Neural crest cell (in vitro differentiated cells): ENCODE results near the gene ADORA2A. TPM values are rescaled to one million over a fixed set of nuclear protein-coding genes. Genes with fewer than 3 reads are reported as not detected.

Experiments
- DNase-seq: peaks from one replicate; pipeline ENCODE4 v3.0.0; 2021; ENCODE audit warnings: low read depth, mixed read lengths, low spot score
- H3K27ac Mint-ChIP-seq: one replicate; pipeline ENCODE4 v1.8.0; 2021; ENCODE audit warnings: mild to moderate bottlenecking, mixed read lengths; ENCODE audit not compliant: unreplicated experiment
- H3K27me3 Mint-ChIP-seq: 2 replicates; pipeline ENCODE4 v1.8.0; 2021; ENCODE audit warnings: low read depth, mild to moderate bottlenecking, mixed read lengths
- H3K36me3 Mint-ChIP-seq: 2 replicates; pipeline ENCODE4 v1.8.0; 2021; ENCODE audit warnings: low read depth, mild to moderate bottlenecking, mixed read lengths
- H3K4me1 Mint-ChIP-seq: 2 replicates; pipeline ENCODE4 v1.8.0; 2021; ENCODE audit warnings: mixed read lengths
- H3K4me3 Mint-ChIP-seq: one replicate; pipeline ENCODE4 v1.8.0; 2021; ENCODE audit warnings: mild to moderate bottlenecking, mixed read lengths
- H3K9me3 Mint-ChIP-seq: 2 replicates; pipeline ENCODE4 v1.8.0; 2021; ENCODE audit warnings: mixed read lengths
- total RNA-seq: library from RNA; stranded (reverse); gene quantifications from 2 replicates; pipeline ENCODE4 v1.2.1, GENCODE V29; 2021
- TF ChIP-seq, protein P1 (sequence below): fragments of 200-600 bp; sonication (generic); conservative IDR thresholded peaks from 2 replicates; pipeline ENCODE4 v1.5.0; 2021; ENCODE audit warnings: antibody characterized with exemption, mild to moderate bottlenecking

Gene ADORA2A
- total RNA-seq, 1 donor from 2014 or later = 2.8 TPM

DNA sequence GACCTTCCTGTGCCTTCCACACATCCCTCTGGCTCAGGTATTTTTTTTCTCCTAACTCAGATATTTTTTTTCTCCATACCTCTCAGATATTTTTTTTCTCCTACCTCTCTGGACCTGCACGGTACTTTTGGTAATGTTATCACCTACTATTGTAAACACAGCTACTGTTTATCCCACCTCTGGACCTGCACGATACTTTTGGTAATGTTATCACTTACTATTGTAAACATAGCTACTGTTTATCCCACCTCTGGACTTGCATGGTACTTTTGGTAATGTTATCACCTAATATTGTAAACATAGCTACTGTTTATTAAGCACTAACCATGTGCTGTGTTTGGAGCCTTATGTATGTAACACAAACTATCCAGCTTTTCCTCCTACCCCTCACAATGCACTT, 55.6 kb downstream of the ADORA2A start:
- TF ChIP-seq, protein P1, sequence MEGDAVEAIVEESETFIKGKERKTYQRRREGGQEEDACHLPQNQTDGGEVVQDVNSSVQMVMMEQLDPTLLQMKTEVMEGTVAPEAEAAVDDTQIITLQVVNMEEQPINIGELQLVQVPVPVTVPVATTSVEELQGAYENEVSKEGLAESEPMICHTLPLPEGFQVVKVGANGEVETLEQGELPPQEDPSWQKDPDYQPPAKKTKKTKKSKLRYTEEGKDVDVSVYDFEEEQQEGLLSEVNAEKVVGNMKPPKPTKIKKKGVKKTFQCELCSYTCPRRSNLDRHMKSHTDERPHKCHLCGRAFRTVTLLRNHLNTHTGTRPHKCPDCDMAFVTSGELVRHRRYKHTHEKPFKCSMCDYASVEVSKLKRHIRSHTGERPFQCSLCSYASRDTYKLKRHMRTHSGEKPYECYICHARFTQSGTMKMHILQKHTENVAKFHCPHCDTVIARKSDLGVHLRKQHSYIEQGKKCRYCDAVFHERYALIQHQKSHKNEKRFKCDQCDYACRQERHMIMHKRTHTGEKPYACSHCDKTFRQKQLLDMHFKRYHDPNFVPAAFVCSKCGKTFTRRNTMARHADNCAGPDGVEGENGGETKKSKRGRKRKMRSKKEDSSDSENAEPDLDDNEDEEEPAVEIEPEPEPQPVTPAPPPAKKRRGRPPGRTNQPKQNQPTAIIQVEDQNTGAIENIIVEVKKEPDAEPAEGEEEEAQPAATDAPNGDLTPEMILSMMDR = no peak
- Mint-ChIP-seq H3K27me3 (peaks cover 9% of the 10 kb centered on the region), H3K27ac (no peak overlapping the region), H3K9me3 (no peaks in the 10 kb centered on the region), H3K36me3 (no peaks in the 10 kb centered on the region), H3K4me3 (no peak overlapping the region), H3K4me1 (no peaks in the 10 kb centered on the region)
- no peak for DNase-seq

DNA sequence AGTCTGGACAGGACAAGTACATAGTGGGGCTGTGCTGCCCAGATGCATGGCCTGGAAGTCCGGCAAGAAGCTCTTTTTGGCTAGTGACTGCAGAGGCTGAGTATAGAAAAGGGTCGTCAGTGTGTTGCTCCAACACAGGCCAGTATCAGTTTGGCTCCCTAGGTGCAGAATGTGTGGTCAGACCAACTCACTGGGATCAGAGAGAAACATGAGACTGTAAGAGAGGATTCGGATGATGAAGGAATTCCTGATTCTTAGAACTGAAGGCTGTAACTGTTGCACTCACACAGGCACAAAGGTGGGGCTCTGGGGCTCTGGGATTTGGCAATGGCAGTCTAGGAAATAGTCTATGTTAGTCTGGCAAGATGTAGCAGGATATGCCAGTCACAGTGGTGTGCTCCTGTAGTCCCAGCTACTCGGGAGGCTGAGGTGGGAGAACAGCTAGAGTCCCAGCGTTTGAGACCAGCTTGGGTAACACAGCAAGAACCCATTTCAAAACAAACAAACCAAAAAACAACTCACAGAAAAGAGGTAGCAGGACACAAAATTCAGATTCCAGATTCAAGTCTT, 56.7 kb downstream of the ADORA2A start:
- Mint-ChIP-seq H3K27ac (no peak overlapping the region), H3K27me3 (peaks cover 9% of the 10 kb centered on the region), H3K36me3 (no peaks in the 10 kb centered on the region), H3K4me3 (no peak overlapping the region), H3K4me1 (no peaks in the 10 kb centered on the region), H3K9me3 (no peaks in the 10 kb centered on the region)
- TF ChIP-seq, protein P1 = no peak
- DNase-seq = no peak

- Mint-ChIP-seq H3K4me1 (no peaks in the 10 kb centered on the region), H3K27me3 (peaks cover 9% of the 10 kb centered on the region), H3K27ac (no peak overlapping the region), H3K9me3 (peaks cover 5% of the 10 kb centered on the region), H3K4me3 (no peak overlapping the region), H3K36me3 (no peaks in the 10 kb centered on the region)
- TF ChIP-seq, protein P1 = no peak
- DNase-seq = no peak
Measured at GRCh38 chr22:24485170-24485569, 57.8 kb downstream of the ADORA2A start.

- H3K4me1 Mint-ChIP-seq = no peaks in the 10 kb centered on the region
- no peak overlapping the region for H3K27ac Mint-ChIP-seq
- peaks cover 9% of the 10 kb centered on the region for H3K27me3 Mint-ChIP-seq
- H3K36me3 Mint-ChIP-seq = no peaks in the 10 kb centered on the region
- H3K4me3 Mint-ChIP-seq = no peak overlapping the region
- H3K9me3 Mint-ChIP-seq = peaks cover 5% of the 10 kb centered on the region
- DNase-seq = no peak
- TF ChIP-seq, protein P1 = no peak
Measured at GRCh38 chr22:24485608-24486007, 58.2 kb downstream of the ADORA2A start.

GRCh38 chr22:24486501-24486921, 59.1 kb downstream of the ADORA2A start:
- Mint-ChIP-seq H3K9me3 (peaks cover 5% of the 10 kb centered on the region), H3K4me1 (no peaks in the 10 kb centered on the region), H3K36me3 (no peaks in the 10 kb centered on the region), H3K27me3 (peaks cover 14% of the 10 kb centered on the region), H3K4me3 (no peak overlapping the region), H3K27ac (no peak overlapping the region)
- no peak for DNase-seq
- TF ChIP-seq, protein P1 = no peak
